HCT116 (cell line): ENCODE results near the gene TAF8. TPM values are rescaled to one million over a fixed set of nuclear protein-coding genes. Genes with fewer than 3 reads are reported as not detected.
A peak's percentile ranks its signal among the peaks of the same experiment; 100 is the strongest.

Source experiments
- ATAC-seq: fragments of 200-7000 bp; cut with Tn5 transposase; 2 replicates; pipeline ENCODE4 v1.9.1; 2020; ENCODE audit warnings: mild to moderate bottlenecking, moderate library complexity
- BruUV-seq: library from RNA; stranded (reverse); fragments of 400-500 nt; replicated peaks from 2 replicates; lab custom pipeline; 2021; lab: Mats Ljungman, UMichigan
- CTCF ChIA-PET: fragments of 300-600 bp; sonication (Branson Sonifier 250); formaldehyde crosslinking; loops from one replicate; lab custom pipeline; 2021; ENCODE audit warnings: antibody characterized with exemption; lab: Charles Lee
- POLR2A ChIA-PET: fragments of 300-600, 350-600 bp; sonication (Branson Sonifier 250); formaldehyde crosslinking; loops from one replicate; lab custom pipeline; 2021; ENCODE audit warnings: antibody characterized with exemption; lab: Charles Lee
- RAD21 ChIA-PET, 2 experiments: fragments of 300-600 bp; sonication (Branson Sonifier 250); formaldehyde crosslinking; loops; one replicate each; lab custom pipeline; 2023; ENCODE audit warnings: low total read pairs in 2 of 2; ENCODE audit not compliant: uncharacterized antibody in 2 of 2, unreplicated experiment in 2 of 2, low non-redundant PET in 1 of 2; lab: Charles Lee
- DNase-seq: peaks from one replicate; pipeline ENCODE4 v3.0.0-alpha.2; 2010; ENCODE audit warnings: low read depth, low spot score
- H2AFZ ChIP-seq: fragments of 200-600 bp; shearing (Covaris generic), sonication (generic); 2 replicates; pipeline ENCODE4 v1.6.1; 2017; ENCODE audit warnings: low read depth, mixed run types, mixed read lengths, antibody characterized with exemption, low read length; ENCODE audit not compliant: poor library complexity, severe bottlenecking
- H3K27ac ChIP-seq: 2 replicates; pipeline ENCODE4 v1.5.1; 2012; ENCODE audit warnings: low read depth, low read length
- H3K27me3 ChIP-seq: fragments of 200-600 bp; sonication (generic); 2 replicates; pipeline ENCODE4 v1.6.1; 2016; ENCODE audit warnings: mixed run types, low read length, mixed read lengths; ENCODE audit not compliant: insufficient read depth
- H3K36me3 ChIP-seq, 2 experiments: fragments of 200-500 bp in 1 of 2; fragments of 200-600 bp in 1 of 2; sonication (Bioruptor generic) in 1 of 2; sonication (generic) in 1 of 2; 2 replicates each; pipeline versions ENCODE4 v1.5.1 to v1.6.1; 2014 to 2016; ENCODE audit warnings: low read length in 2 of 2, inconsistent platforms in 1 of 2, mixed read lengths in 1 of 2, mixed run types in 1 of 2; ENCODE audit not compliant: insufficient read depth in 2 of 2, control insufficient read depth in 1 of 2
- H3K4me1 ChIP-seq, 2 experiments: fragments of 200-600 bp in 1 of 2; sonication (generic) in 1 of 2; 2 replicates each; pipeline versions ENCODE4 v1.5.1 to v1.6.1; 2012 to 2017; ENCODE audit warnings: low read length in 2 of 2, inconsistent platforms in 1 of 2, mild to moderate bottlenecking in 1 of 2, mixed read lengths in 1 of 2, mixed run types in 1 of 2, moderate library complexity in 1 of 2; ENCODE audit not compliant: insufficient read depth in 2 of 2, control insufficient read depth in 1 of 2
- H3K4me2 ChIP-seq: fragments of 200-600 bp; sonication (generic); 2 replicates; pipeline ENCODE4 v1.6.1; 2017; ENCODE audit warnings: mixed run types, low read length, mixed read lengths
- H3K4me3 ChIP-seq, 2 experiments: fragments of 200-600 bp in 1 of 2; sonication (generic) in 1 of 2; replicated peaks in 1 of 2; 2 replicates each; pipeline ENCODE4 v1.5.1; 2011 to 2016; ENCODE audit warnings: low read length in 2 of 2, control low read depth in 1 of 2, low read depth in 1 of 2, mild to moderate bottlenecking in 1 of 2, mixed read lengths in 1 of 2, mixed run types in 1 of 2
- H3K79me2 ChIP-seq: fragments of 200-600 bp; sonication (generic); 2 replicates; pipeline ENCODE4 v1.6.1; 2017; ENCODE audit warnings: mild to moderate bottlenecking, mixed run types, low read length, moderate library complexity, mixed read lengths; ENCODE audit not compliant: insufficient read depth
- H3K9ac ChIP-seq: fragments of 200-600 bp; sonication (generic); 2 replicates; pipeline ENCODE4 v1.6.1; 2016; ENCODE audit warnings: low read length, mixed read lengths
- H3K9me2 ChIP-seq: fragments of 200-600 bp; sonication (generic), shearing (Covaris generic); 2 replicates; pipeline ENCODE4 v1.6.1; 2017; ENCODE audit warnings: mixed run types, mild to moderate bottlenecking, moderate library complexity; ENCODE audit not compliant: insufficient read depth
- H3K9me3 ChIP-seq, 2 experiments: fragments of 200-500 bp in 1 of 2; fragments of 200-600 bp in 1 of 2; sonication (Bioruptor generic) in 1 of 2; sonication (generic) in 1 of 2; 2 replicates each; pipeline ENCODE4 v1.6.1; 2014 to 2017; ENCODE audit warnings: low read length in 2 of 2, mixed read lengths in 2 of 2, inconsistent platforms in 1 of 2, low read depth in 1 of 2, mild to moderate bottlenecking in 1 of 2, mixed run types in 1 of 2, moderate library complexity in 1 of 2; ENCODE audit not compliant: control insufficient read depth in 1 of 2, insufficient read depth in 1 of 2
- H4K20me1 ChIP-seq: fragments of 200-600 bp; sonication (generic), shearing (Covaris generic); 2 replicates; pipeline ENCODE4 v1.6.1; 2017; ENCODE audit warnings: mixed run types, mild to moderate bottlenecking, moderate library complexity; ENCODE audit not compliant: insufficient read depth
- EZH2phosphoT487 ChIP-seq: fragments of 200-600 bp; IDR thresholded peaks from 2 replicates; pipeline ENCODE4 v1.6.1; 2018; ENCODE audit warnings: antibody characterized with exemption, borderline replicate concordance
- POLR2A ChIP-seq: IDR thresholded peaks from 2 replicates; pipeline ENCODE4 v1.7.0; 2011; ENCODE audit warnings: borderline replicate concordance; ENCODE audit not compliant: insufficient read depth, insufficient read length; ENCODE audit errors: extremely low read depth
- SRF ChIP-seq: IDR thresholded peaks from 2 replicates; pipeline ENCODE4 v1.6.1; 2012; ENCODE audit warnings: low read depth
- YY1 ChIP-seq: IDR thresholded peaks from 2 replicates; pipeline ENCODE4 v1.6.1; 2011; ENCODE audit warnings: low read length, low read depth, moderate library complexity, mild to moderate bottlenecking; ENCODE audit not compliant: insufficient replicate concordance; ENCODE audit errors: extremely low read depth
- ZFX ChIP-seq: fragments of 450-650 bp; IDR thresholded peaks from 2 replicates; pipeline ENCODE4 v1.6.1; 2017
- intact Hi-C: fragments of 100-400 bp; cut with micrococcal nuclease; formaldehyde crosslinking; loops from 2 replicates; pipeline ENCODE4 v1.10.0; 2022
- total RNA-seq: library from RNA; stranded (reverse); gene quantifications from one replicate; pipeline ENCODE4 v1.2.1, GENCODE V29; 2021; ENCODE audit not compliant: unreplicated experiment
- TF ChIP-seq, protein P1 (sequence below): IDR thresholded peaks from 2 replicates; pipeline ENCODE4 v1.6.1; 2012; ENCODE audit warnings: low read depth
- TF ChIP-seq, protein P2 (sequence below), 3 experiments: fragments of 200-600 bp in 1 of 3; sonication (generic) in 1 of 3; IDR thresholded peaks in 2 of 3; conservative IDR thresholded peaks in 1 of 3; 2 replicates each; pipeline ENCODE4 v1.5.1; 2012 to 2017; ENCODE audit warnings: low read depth in 2 of 3, low read length in 2 of 3, antibody characterized with exemption in 1 of 3, borderline replicate concordance in 1 of 3, control low read depth in 1 of 3, mild to moderate bottlenecking in 1 of 3, mixed read lengths in 1 of 3, mixed run types in 1 of 3, moderate library complexity in 1 of 3; ENCODE audit not compliant: insufficient read depth in 1 of 3

The TAF8 gene
- total RNA-seq, 1 experiment from 2014 or later, result 29.5 TPM

- intact Hi-C loops, result loop anchor here (1.0 to 5.0 kb wide), 6 partner anchors 102 to 677 kb away; partner anchors contain the start of genes CCND3 and PRICKLE4
- peak; percentile 87 for ATAC-seq
- H4K20me1 ChIP-seq, result no peaks in the 10 kb centered on the region
- H3K4me3 ChIP-seq, result no peak overlapping the region
- ChIA-PET POLR2A (interaction anchor here (0.7 to 2.8 kb wide), 3 partner anchors 256 to 262 kb away, joined by 3 to 10 read pairs (median 3); partner anchors contain the start of gene TOMM6), CTCF (interaction anchor here (0.6 to 3.5 kb wide), 9 partner anchors 15 to 262 kb away, joined by 3 to 31 read pairs (median 6); partner anchors contain the start of genes BYSL, MED20, PRICKLE4 and TOMM6), RAD21 (interaction anchor here in 1 of 2 experiments (0.6 to 1.2 kb wide), 2 partner anchors 105 to 188 kb away, joined by 3 to 5 read pairs; no protein-coding TSS in a partner anchor)
- no peaks in the 10 kb centered on the region for H3K9me3 ChIP-seq
- H3K27me3 ChIP-seq, result no peaks in the 10 kb centered on the region
- no peaks in the 10 kb centered on the region for H3K36me3 ChIP-seq
- TF ChIP-seq POLR2A (no peak), ZFX (no peak), YY1 (peak; percentile 39), EZH2phosphoT487 (no peak), SRF (no peak)
- TF ChIP-seq, protein P1, sequence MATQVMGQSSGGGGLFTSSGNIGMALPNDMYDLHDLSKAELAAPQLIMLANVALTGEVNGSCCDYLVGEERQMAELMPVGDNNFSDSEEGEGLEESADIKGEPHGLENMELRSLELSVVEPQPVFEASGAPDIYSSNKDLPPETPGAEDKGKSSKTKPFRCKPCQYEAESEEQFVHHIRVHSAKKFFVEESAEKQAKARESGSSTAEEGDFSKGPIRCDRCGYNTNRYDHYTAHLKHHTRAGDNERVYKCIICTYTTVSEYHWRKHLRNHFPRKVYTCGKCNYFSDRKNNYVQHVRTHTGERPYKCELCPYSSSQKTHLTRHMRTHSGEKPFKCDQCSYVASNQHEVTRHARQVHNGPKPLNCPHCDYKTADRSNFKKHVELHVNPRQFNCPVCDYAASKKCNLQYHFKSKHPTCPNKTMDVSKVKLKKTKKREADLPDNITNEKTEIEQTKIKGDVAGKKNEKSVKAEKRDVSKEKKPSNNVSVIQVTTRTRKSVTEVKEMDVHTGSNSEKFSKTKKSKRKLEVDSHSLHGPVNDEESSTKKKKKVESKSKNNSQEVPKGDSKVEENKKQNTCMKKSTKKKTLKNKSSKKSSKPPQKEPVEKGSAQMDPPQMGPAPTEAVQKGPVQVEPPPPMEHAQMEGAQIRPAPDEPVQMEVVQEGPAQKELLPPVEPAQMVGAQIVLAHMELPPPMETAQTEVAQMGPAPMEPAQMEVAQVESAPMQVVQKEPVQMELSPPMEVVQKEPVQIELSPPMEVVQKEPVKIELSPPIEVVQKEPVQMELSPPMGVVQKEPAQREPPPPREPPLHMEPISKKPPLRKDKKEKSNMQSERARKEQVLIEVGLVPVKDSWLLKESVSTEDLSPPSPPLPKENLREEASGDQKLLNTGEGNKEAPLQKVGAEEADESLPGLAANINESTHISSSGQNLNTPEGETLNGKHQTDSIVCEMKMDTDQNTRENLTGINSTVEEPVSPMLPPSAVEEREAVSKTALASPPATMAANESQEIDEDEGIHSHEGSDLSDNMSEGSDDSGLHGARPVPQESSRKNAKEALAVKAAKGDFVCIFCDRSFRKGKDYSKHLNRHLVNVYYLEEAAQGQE, result no peak
- TF ChIP-seq, protein P2, sequence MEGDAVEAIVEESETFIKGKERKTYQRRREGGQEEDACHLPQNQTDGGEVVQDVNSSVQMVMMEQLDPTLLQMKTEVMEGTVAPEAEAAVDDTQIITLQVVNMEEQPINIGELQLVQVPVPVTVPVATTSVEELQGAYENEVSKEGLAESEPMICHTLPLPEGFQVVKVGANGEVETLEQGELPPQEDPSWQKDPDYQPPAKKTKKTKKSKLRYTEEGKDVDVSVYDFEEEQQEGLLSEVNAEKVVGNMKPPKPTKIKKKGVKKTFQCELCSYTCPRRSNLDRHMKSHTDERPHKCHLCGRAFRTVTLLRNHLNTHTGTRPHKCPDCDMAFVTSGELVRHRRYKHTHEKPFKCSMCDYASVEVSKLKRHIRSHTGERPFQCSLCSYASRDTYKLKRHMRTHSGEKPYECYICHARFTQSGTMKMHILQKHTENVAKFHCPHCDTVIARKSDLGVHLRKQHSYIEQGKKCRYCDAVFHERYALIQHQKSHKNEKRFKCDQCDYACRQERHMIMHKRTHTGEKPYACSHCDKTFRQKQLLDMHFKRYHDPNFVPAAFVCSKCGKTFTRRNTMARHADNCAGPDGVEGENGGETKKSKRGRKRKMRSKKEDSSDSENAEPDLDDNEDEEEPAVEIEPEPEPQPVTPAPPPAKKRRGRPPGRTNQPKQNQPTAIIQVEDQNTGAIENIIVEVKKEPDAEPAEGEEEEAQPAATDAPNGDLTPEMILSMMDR (IDR thresholded peaks at IDR 0.05 in 2 of 3, conservative IDR thresholded peaks at IDR 0.05 in 1 of 3; ENCODE audit: borderline replicate concordance in 1 of 3, insufficient read depth in 1 of 3, low read depth in 2 of 3, low read length in 2 of 3), result peak in 2 of 3 experiments; percentile 96; a peak in 4 of 6 replicates
- DNase-seq, result peak; percentile 62
- no peak overlapping the region for H3K9ac ChIP-seq
- no peaks in the 10 kb centered on the region for H3K79me2 ChIP-seq
- no peak overlapping the region for H3K27ac ChIP-seq
- no peak overlapping the region for H2AFZ ChIP-seq
- peaks cover 29 to 41% of the 10 kb centered on the region in 2 experiments for H3K4me1 ChIP-seq
- 0 out of 2 replicates have a peak overlapping the region, but pooled peaks have one; percentile 16 for H3K4me2 ChIP-seq
- no peaks in the 10 kb centered on the region for H3K9me2 ChIP-seq
- BruUV-seq, result no TSS peak
These were observed 6.4 kb upstream of the TAF8 start for GRCh38 chr6:42043787-42044475.
